Neural cell (in vitro differentiated cells): ENCODE measurements around the gene CRADD. TPM values are rescaled to one million over a fixed set of nuclear protein-coding genes. Genes with fewer than 3 reads are reported as not detected.

ENCODE experiments used
- H2AFZ ChIP-seq: fragments of 200-600, 300-800 bp; sonication (generic), shearing (Covaris generic); 2 replicates; pipeline ENCODE4 v1.6.0; 2014; ENCODE audit warnings: low read depth, mild to moderate bottlenecking, antibody characterized with exemption, low read length, moderate library complexity
- H3F3A ChIP-seq: fragments of 200-600 bp; shearing (Covaris generic); 2 replicates; pipeline ENCODE4 v1.6.1; 2016; ENCODE audit warnings: mild to moderate bottlenecking, moderate library complexity, mixed read lengths, antibody characterized with exemption, low read length; ENCODE audit not compliant: insufficient read depth, poor library complexity, severe bottlenecking
- H3K27ac ChIP-seq: fragments of 200-600, 300-800 bp; sonication (generic), shearing (Covaris generic); 2 replicates; pipeline ENCODE4 v1.5.1; 2014; ENCODE audit warnings: mild to moderate bottlenecking, low read length, moderate library complexity
- H3K27me3 ChIP-seq: fragments of 300-800, 200-600 bp; sonication (generic), shearing (Covaris generic); 2 replicates; pipeline ENCODE4 v1.6.0; 2014; ENCODE audit warnings: mild to moderate bottlenecking, low read depth, low read length, moderate library complexity; ENCODE audit not compliant: insufficient read depth
- H3K36me3 ChIP-seq: fragments of 300-800, 200-600 bp; sonication (generic), shearing (Covaris generic); 2 replicates; pipeline ENCODE4 v1.5.1; 2014; ENCODE audit warnings: mild to moderate bottlenecking, antibody characterized with exemption, low read length, moderate library complexity; ENCODE audit not compliant: insufficient read depth
- H3K4me2 ChIP-seq: fragments of 300-800, 200-600 bp; sonication (generic), shearing (Covaris generic); 2 replicates; pipeline ENCODE4 v1.6.0; 2014; ENCODE audit warnings: mild to moderate bottlenecking, low read length
- H3K4me3 ChIP-seq: fragments of 300-800, 200-600 bp; sonication (generic), shearing (Covaris generic); 2 replicates; pipeline ENCODE4 v1.5.1; 2014; ENCODE audit warnings: mild to moderate bottlenecking, low read length, moderate library complexity
- H3K79me2 ChIP-seq: fragments of 200-600 bp; shearing (Covaris generic); replicated peaks from 2 replicates; pipeline ENCODE4 v1.6.0; 2014; ENCODE audit warnings: mild to moderate bottlenecking, low read length, moderate library complexity; ENCODE audit not compliant: insufficient read depth
- H3K9ac ChIP-seq: fragments of 300-800, 200-600 bp; sonication (generic), shearing (Covaris generic); 2 replicates; pipeline ENCODE4 v1.6.1; 2016; ENCODE audit warnings: mild to moderate bottlenecking, low read length, mixed read lengths
- H3K9me2 ChIP-seq: fragments of 200-600 bp; shearing (Covaris generic); 2 replicates; pipeline ENCODE4 v1.6.1; 2016; ENCODE audit warnings: mild to moderate bottlenecking, low read length, mixed read lengths; ENCODE audit not compliant: insufficient read depth
- H3K9me3 ChIP-seq: fragments of 200-600, 300-800 bp; sonication (generic), shearing (Covaris generic); 2 replicates; pipeline ENCODE4 v1.6.1; 2016; ENCODE audit warnings: mild to moderate bottlenecking, mixed run types, low read length, moderate library complexity, mixed read lengths
- H4K20me1 ChIP-seq: fragments of 200-600 bp; shearing (Covaris generic); 2 replicates; pipeline ENCODE4 v1.6.1; 2016; ENCODE audit warnings: mild to moderate bottlenecking, mixed run types; ENCODE audit not compliant: insufficient read depth
- EP300 ChIP-seq: fragments of 450-650 bp; conservative IDR thresholded peaks from 2 replicates; pipeline ENCODE4 v1.6.1; 2014; ENCODE audit warnings: antibody characterized with exemption, mild to moderate bottlenecking, moderate library complexity; ENCODE audit not compliant: poor library complexity, severe bottlenecking
- EZH2 ChIP-seq: fragments of 200-600, 300-800 bp; shearing (Covaris generic), sonication (generic); IDR thresholded peaks from 2 replicates; pipeline ENCODE4 v1.6.1; 2014; ENCODE audit warnings: antibody characterized with exemption, low read length, borderline replicate concordance, mild to moderate bottlenecking; ENCODE audit not compliant: insufficient read depth, poor library complexity, severe bottlenecking
- MXI1 ChIP-seq: fragments of 450-650 bp; conservative IDR thresholded peaks from 2 replicates; pipeline ENCODE4 v1.6.1; 2014; ENCODE audit warnings: antibody characterized with exemption, mild to moderate bottlenecking; ENCODE audit not compliant: poor library complexity, severe bottlenecking
- POLR2AphosphoS5 ChIP-seq: IDR thresholded peaks from 2 replicates; pipeline ENCODE4 v1.6.1; 2012
- RAD21 ChIP-seq: fragments of 450-650 bp; conservative IDR thresholded peaks from 2 replicates; pipeline ENCODE4 v1.6.1; 2014; ENCODE audit warnings: antibody characterized with exemption, mild to moderate bottlenecking, moderate library complexity
- REST ChIP-seq: IDR thresholded peaks from 2 replicates; pipeline ENCODE4 v1.6.1; 2012; ENCODE audit warnings: borderline replicate concordance
- SMC3 ChIP-seq: fragments of 450-650 bp; conservative IDR thresholded peaks from 2 replicates; pipeline ENCODE4 v1.6.1; 2014; ENCODE audit warnings: antibody characterized with exemption, mild to moderate bottlenecking, moderate library complexity; ENCODE audit not compliant: poor library complexity
- TAF1 ChIP-seq: IDR thresholded peaks from 2 replicates; pipeline ENCODE4 v1.6.1; 2012; ENCODE audit warnings: low read depth
- polyA plus RNA-seq: library from polyadenylated mRNA; depleted of rRNA; stranded (reverse); fragments of >200 nt; gene quantifications from 2 replicates; pipeline ENCODE4 v1.2.3, GENCODE V29; 2014
- TF ChIP-seq, protein P1 (sequence below): fragments of 450-650 bp; IDR thresholded peaks from 2 replicates; pipeline ENCODE4 v1.5.1; 2014; ENCODE audit warnings: antibody characterized with exemption, mild to moderate bottlenecking, moderate library complexity; ENCODE audit not compliant: poor library complexity, severe bottlenecking

Gene CRADD
- polyA plus RNA-seq, 1 donor from 2014 or later, result 23.5 TPM

GRCh38 chr12:93772003-93772700, 95.0 kb downstream of the CRADD start:
- Histone ChIP-seq H3K9me2 (no peaks in the 10 kb centered on the region), H3F3A (no peaks in the 10 kb centered on the region), H3K4me3 (no peak overlapping the region), H3K27ac (no peak overlapping the region), H3K27me3 (no peaks in the 10 kb centered on the region), H2AFZ (no peak overlapping the region), H3K9me3 (no peaks in the 10 kb centered on the region), H4K20me1 (no peaks in the 10 kb centered on the region), H3K4me2 (no peak overlapping the region), H3K9ac (no peak overlapping the region), H3K36me3 (no peaks in the 10 kb centered on the region), H3K79me2 (no peaks in the 10 kb centered on the region)
- TF ChIP-seq, protein P1, sequence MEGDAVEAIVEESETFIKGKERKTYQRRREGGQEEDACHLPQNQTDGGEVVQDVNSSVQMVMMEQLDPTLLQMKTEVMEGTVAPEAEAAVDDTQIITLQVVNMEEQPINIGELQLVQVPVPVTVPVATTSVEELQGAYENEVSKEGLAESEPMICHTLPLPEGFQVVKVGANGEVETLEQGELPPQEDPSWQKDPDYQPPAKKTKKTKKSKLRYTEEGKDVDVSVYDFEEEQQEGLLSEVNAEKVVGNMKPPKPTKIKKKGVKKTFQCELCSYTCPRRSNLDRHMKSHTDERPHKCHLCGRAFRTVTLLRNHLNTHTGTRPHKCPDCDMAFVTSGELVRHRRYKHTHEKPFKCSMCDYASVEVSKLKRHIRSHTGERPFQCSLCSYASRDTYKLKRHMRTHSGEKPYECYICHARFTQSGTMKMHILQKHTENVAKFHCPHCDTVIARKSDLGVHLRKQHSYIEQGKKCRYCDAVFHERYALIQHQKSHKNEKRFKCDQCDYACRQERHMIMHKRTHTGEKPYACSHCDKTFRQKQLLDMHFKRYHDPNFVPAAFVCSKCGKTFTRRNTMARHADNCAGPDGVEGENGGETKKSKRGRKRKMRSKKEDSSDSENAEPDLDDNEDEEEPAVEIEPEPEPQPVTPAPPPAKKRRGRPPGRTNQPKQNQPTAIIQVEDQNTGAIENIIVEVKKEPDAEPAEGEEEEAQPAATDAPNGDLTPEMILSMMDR, result no peak
- TF ChIP-seq RAD21 (no peak), SMC3 (no peak), EZH2 (no peak), TAF1 (no peak), REST (no peak)

DNA sequence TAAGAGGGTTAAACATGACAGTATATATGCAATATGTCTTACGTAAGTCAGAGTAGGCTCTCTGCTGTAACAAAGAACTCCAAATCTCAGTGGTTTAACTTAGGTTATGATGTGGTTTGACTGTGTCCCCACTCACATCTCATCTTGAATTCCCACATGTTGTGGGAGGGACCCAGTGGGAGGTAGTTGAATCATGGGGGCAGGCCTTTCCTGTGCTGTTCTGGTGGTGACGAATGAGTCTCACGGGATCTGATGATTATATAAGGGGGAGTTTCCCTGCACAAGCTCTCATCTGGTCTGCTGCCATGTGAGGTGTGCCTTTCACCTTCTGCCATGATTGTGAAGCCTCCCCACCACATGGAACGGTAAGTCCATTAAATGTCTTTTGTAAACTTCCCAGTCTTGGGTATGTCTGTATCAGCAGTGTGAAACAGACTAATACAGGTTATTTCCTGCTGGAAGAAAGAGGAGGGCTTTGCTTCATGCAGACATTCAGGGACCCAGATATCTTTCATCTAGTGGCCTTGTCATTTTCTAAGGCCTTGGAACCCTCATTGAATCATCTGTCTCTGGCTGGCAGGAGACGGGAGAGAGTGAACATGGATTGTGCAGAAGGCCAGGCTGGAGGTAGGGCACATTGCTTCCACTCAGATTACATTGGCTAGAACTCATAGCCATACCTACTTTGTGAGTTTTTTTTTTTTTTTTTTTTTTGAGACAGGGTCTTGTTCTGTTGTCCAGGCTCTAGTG, 96.1 kb downstream of the CRADD start:
- H3K27ac ChIP-seq, result no peak overlapping the region
- no peaks in the 10 kb centered on the region for H3K79me2 ChIP-seq
- H3F3A ChIP-seq, result no peaks in the 10 kb centered on the region
- H3K4me3 ChIP-seq, result no peak overlapping the region
- H3K27me3 ChIP-seq, result no peaks in the 10 kb centered on the region
- H4K20me1 ChIP-seq, result no peaks in the 10 kb centered on the region
- H3K36me3 ChIP-seq, result no peaks in the 10 kb centered on the region
- H3K9me2 ChIP-seq, result no peaks in the 10 kb centered on the region
- H3K4me2 ChIP-seq, result no peak overlapping the region
- TF ChIP-seq EP300, result no peak
- TF ChIP-seq MXI1, result no peak
- TF ChIP-seq REST, result no peak
- TF ChIP-seq EZH2, result no peak
- TF ChIP-seq POLR2AphosphoS5, result no peak
- no peak for TF ChIP-seq TAF1
- TF ChIP-seq, protein P1, result no peak
- TF ChIP-seq SMC3, result no peak
- no peak for TF ChIP-seq RAD21
- no peak overlapping the region for H2AFZ ChIP-seq
- H3K9ac ChIP-seq, result no peak overlapping the region
- H3K9me3 ChIP-seq, result no peaks in the 10 kb centered on the region
